Bronchial epithelial cell (primary cell): ENCODE measurements around the gene QPRT. TPM values are rescaled to one million over a fixed set of nuclear protein-coding genes. Genes with fewer than 3 reads are reported as not detected.
"Not testable (repeated sequence)": the region's sequence is repeated elsewhere in the genome, so short reads cannot be mapped to it uniquely, and the experiment has no call there.

Experiments
- DNase-seq: peaks from one replicate; pipeline ENCODE4 v3.0.0-alpha.2; 2010; ENCODE audit warnings: low read depth
- FAIRE-seq: peaks from 2 replicates; lab custom pipeline; 2011; peaks lifted over from hg19 to GRCh38; lab: Jason Lieb, UNC
- H3K27me3 ChIP-seq: 2 replicates; pipeline ENCODE4 v1.5.1; 2011; ENCODE audit warnings: low read length; ENCODE audit not compliant: control insufficient read depth, insufficient read depth
- H3K36me3 ChIP-seq: 2 replicates; pipeline ENCODE4 v1.5.1; 2011; ENCODE audit warnings: low read length; ENCODE audit not compliant: control insufficient read depth, insufficient read depth
- H3K4me3 ChIP-seq: 2 replicates; pipeline ENCODE4 v1.5.1; 2011; ENCODE audit warnings: mild to moderate bottlenecking, low read depth, low read length, control low read depth
- total RNA-seq: library from RNA; depleted of rRNA; stranded (reverse); fragments of >200 nt; gene quantifications from 2 replicates; pipeline ENCODE4 v1.2.1, GENCODE V29; 2014
- TF ChIP-seq, protein P1 (sequence below): IDR thresholded peaks from 2 replicates; pipeline ENCODE4 v1.5.1; 2011; ENCODE audit warnings: mild to moderate bottlenecking, moderate library complexity, low read length, control low read depth, inconsistent platforms; ENCODE audit not compliant: insufficient read depth, severe bottlenecking

Gene QPRT
- total RNA-seq, 1 donor from 2014 or later, result 0.79 TPM

DNA sequence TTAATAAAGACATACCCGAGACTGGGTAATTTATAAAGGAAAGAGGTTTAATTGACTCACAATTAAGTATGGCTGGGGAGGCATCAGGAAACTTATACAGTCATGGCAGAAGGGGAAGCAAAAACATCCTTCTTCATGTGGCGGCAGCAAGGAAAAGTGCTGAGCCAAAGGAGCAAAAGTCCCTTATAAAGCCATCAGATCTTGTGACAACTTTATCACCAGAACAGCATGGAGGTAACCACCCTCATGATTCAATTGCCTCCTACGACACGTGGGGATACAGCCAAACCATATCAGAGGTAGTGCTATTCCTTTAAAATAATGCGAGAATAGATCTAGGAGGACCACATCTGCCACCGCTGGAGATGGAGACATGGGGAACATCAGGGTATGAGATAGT is 57.8 kb downstream of the QPRT start:
- H3K27me3 ChIP-seq, result no peaks in the 10 kb centered on the region
- TF ChIP-seq, protein P1, sequence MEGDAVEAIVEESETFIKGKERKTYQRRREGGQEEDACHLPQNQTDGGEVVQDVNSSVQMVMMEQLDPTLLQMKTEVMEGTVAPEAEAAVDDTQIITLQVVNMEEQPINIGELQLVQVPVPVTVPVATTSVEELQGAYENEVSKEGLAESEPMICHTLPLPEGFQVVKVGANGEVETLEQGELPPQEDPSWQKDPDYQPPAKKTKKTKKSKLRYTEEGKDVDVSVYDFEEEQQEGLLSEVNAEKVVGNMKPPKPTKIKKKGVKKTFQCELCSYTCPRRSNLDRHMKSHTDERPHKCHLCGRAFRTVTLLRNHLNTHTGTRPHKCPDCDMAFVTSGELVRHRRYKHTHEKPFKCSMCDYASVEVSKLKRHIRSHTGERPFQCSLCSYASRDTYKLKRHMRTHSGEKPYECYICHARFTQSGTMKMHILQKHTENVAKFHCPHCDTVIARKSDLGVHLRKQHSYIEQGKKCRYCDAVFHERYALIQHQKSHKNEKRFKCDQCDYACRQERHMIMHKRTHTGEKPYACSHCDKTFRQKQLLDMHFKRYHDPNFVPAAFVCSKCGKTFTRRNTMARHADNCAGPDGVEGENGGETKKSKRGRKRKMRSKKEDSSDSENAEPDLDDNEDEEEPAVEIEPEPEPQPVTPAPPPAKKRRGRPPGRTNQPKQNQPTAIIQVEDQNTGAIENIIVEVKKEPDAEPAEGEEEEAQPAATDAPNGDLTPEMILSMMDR, result no peak
- H3K4me3 ChIP-seq, result no peak overlapping the region
- DNase-seq, result no peak
- FAIRE-seq, result no peak
- H3K36me3 ChIP-seq, result no peaks in the 10 kb centered on the region

DNA sequence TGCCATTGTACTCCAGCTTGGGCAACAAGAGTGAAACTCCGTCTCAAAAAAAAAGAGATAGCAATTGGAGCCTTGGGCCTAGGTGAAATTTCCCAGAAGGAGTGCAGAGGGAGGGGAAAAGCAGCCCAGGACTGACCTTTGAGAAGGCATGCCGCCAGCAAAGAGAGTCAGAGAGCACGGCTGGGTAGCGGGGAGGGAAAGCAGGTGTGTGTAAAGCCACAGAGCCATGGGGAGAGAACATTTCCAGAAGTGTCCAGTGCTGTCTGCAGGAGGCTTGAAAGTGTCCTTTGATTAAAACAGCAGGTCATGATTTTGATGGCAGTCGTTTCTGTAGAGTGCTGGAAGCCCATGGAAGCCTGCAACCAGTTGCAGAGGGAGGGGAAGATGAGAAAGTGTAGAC is 58.7 kb downstream of the QPRT start:
- DNase-seq (no peak), FAIRE-seq (no peak)
- Histone ChIP-seq H3K36me3 (no peaks in the 10 kb centered on the region), H3K4me3 (no peak overlapping the region), H3K27me3 (no peaks in the 10 kb centered on the region)
- TF ChIP-seq, protein P1, result no peak

DNA sequence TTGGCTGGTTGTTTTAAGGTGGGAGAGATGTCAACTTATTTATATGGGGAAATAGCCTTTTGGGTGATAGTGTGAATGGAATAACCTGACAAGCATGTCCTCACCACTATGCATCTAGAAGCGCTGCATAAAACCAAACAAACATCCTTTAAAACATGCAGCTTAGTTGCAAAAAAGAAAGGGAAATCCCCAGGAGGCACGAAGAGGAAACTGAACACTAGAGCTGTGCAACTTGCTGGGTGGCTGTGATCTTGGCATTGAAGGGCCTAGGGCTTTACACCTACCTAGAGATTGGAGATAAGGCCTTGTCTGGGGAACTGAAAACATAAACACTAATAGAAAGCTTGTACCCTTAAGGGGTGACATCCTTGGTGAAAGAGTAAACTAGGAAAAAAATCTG is 59.5 kb downstream of the QPRT start:
- TF ChIP-seq, protein P1, result no peak
- DNase-seq (no peak), FAIRE-seq (no peak)
- Histone ChIP-seq H3K4me3 (no peak overlapping the region), H3K36me3 (no peaks in the 10 kb centered on the region), H3K27me3 (no peaks in the 10 kb centered on the region)

DNA sequence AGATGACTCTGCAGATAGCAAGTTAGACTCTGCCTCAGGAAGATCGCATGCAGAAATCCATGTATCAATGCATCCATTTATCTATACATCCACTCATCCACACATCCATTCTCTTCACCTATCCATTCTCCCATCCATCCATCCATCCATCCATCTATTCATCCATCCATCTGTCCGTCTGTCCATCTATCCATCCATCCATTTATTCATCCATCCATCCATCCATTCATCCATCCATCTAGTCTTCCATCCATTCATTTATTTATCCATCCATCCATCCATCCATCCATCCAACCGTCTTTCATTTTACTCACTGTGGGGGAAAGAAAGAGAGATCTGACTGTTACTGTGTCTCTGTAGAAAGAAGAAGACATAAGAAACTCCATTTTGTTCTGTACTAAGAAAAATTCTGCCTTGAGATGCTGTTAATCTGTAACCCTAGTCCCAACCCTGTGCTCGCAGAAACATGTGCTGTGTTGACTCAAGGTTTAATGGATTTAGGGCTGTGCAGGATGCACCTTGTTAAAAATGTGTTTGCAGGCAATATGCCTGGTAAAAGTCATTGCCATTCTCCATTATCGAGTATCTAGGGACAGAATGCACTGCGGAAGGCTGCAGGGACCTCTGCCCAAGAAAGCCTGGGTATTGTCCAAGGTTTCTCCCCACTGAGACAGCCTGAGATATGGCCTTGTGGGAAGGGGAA is 61.1 kb downstream of the QPRT start:
- not testable (repeated sequence) for H3K27me3 ChIP-seq, H3K36me3 ChIP-seq, H3K4me3 ChIP-seq, FAIRE-seq, DNase-seq

DNA sequence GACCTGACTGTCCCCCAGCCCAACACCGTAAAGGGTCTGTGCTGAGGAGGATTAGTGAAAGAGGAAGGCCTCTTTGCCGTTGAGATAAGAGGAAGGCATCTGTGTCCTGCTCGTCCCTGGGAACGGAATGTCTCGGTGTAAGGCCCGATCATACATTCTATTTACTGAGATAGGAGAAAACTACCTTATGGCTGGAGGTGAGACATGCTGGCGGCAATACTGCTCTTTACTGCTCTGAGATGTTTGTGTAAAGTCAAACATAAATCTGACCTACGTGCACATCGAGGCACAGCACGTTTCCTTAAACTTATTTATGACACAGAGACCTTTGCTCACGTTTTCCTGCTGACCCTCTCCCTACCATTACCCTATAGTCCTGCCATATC is 61.6 kb downstream of the QPRT start:
- not testable (repeated sequence) for DNase-seq, FAIRE-seq, H3K4me3 ChIP-seq, H3K36me3 ChIP-seq, H3K27me3 ChIP-seq

DNA sequence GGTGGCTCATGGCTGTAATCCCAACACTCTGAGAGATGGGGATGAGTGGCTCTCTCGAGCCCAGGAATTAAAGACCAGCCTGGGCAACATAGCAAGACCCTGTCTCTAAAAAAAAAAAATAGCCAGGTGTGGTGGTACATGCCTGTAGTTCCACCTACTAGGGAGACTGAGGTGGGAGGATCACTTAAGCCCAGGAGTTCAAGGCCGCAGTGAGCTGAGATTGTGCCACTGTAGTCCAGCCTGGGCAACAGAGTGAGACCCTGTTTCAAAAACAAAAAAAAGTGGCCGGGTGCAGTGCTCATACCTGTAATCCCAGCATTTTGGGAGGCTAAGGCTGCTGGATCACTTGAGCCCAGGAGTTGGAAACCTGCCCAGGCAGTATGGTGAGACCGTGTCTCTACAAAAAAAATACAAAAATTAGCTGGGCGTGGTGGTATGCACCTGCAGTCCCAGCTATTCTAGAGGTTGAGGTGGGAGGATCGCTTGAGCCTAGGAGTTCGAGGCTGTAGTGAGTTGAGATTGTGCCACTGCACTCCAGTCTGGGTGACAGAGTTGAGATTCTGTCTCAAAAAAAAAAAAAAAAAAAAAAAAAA is 63.8 kb downstream of the QPRT start:
- DNase-seq (no peak), FAIRE-seq (no peak)
- no peaks in the 10 kb centered on the region for H3K27me3 ChIP-seq
- no peaks in the 10 kb centered on the region for H3K36me3 ChIP-seq
- H3K4me3 ChIP-seq, result no peak overlapping the region
- TF ChIP-seq, protein P1, result no peak

DNA sequence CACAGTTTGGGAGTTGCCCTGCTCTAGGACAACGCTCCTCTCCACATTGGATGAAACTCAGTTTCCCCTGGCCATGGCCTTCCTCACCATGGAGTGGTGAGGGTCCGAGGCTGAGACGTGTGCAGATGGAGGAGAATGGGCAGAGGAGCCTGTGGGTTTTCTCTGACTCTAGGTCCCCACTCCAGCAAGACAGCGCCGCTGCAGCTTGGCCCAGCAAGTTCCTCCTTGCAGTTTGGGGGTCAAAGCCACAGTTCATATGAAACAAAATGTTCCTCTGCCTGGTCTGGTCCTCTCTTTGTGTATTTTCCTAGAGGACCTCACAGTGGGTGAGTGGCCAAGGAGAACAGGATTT is 64.5 kb downstream of the QPRT start:
- H3K27me3 ChIP-seq, result no peaks in the 10 kb centered on the region
- FAIRE-seq, result no peak
- DNase-seq, result no peak
- H3K36me3 ChIP-seq, result no peaks in the 10 kb centered on the region
- TF ChIP-seq, protein P1, result no peak
- no peak overlapping the region for H3K4me3 ChIP-seq
